Endothelial cell of umbilical vein (primary cell): ENCODE results near the gene ABTB2. TPM values are rescaled to one million over a fixed set of nuclear protein-coding genes. Genes with fewer than 3 reads are reported as not detected.

Experiments used
- BruUV-seq: library from RNA; stranded (reverse); fragments of 400-500 nt; replicated peaks from 2 replicates; lab custom pipeline; 2021; lab: Mats Ljungman, UMichigan
- CTCF ChIA-PET: fragments of 300-600, 350-600 bp; sonication (Branson Sonifier 250); formaldehyde crosslinking; loops from one replicate; lab custom pipeline; 2021; ENCODE audit warnings: antibody characterized with exemption, inconsistent platforms; lab: Charles Lee
- POLR2A ChIA-PET: fragments of 300-600, 350-600 bp; sonication (Branson Sonifier 250); formaldehyde crosslinking; loops from one replicate; lab custom pipeline; 2021; ENCODE audit warnings: antibody characterized with exemption, inconsistent platforms; lab: Charles Lee
- DNase-seq: peaks from one replicate; pipeline ENCODE4 v3.0.0-alpha.2; 2011; ENCODE audit warnings: low read depth, low spot score
- FAIRE-seq: peaks from 2 replicates; lab custom pipeline; 2011; peaks lifted over from hg19 to GRCh38; lab: Jason Lieb, UNC
- H2AFZ ChIP-seq: 2 replicates; pipeline ENCODE4 v1.6.0; 2012; ENCODE audit warnings: low read depth, low read length, control low read depth, inconsistent platforms
- H3K27ac ChIP-seq: 2 replicates; pipeline ENCODE4 v1.5.1; 2011; ENCODE audit warnings: low read depth, mild to moderate bottlenecking, control low read depth, low read length, moderate library complexity; ENCODE audit not compliant: insufficient read depth
- H3K27me3 ChIP-seq, 2 experiments: 2 replicates each; pipeline versions ENCODE4 v1.6.0 to v1.6.1; 2011; ENCODE audit warnings: low read length in 2 of 2, mixed read lengths in 1 of 2; ENCODE audit not compliant: control insufficient read depth in 2 of 2, insufficient read depth in 2 of 2
- H3K36me3 ChIP-seq, 2 experiments: 2 replicates in 1 of 2; 3 replicates in 1 of 2; pipeline ENCODE4 v1.5.1; 2011; ENCODE audit warnings: low read length in 2 of 2, mild to moderate bottlenecking in 1 of 2, moderate library complexity in 1 of 2; ENCODE audit not compliant: control insufficient read depth in 2 of 2, insufficient read depth in 2 of 2; ENCODE audit errors: extremely low read depth in 1 of 2
- H3K4me1 ChIP-seq: 3 replicates; pipeline ENCODE4 v1.5.1; 2011; ENCODE audit warnings: mild to moderate bottlenecking, low read length; ENCODE audit not compliant: control insufficient read depth, insufficient read depth; ENCODE audit errors: extremely low read depth
- H3K4me2 ChIP-seq: 2 replicates; pipeline ENCODE4 v1.6.1; 2011; ENCODE audit warnings: low read length, control low read depth, mixed read lengths; ENCODE audit not compliant: insufficient read depth
- H3K4me3 ChIP-seq, 3 experiments: fragments of 200-600 bp in 1 of 3; sonication (generic), shearing (Covaris generic) in 1 of 3; replicated peaks in 1 of 3; 2 replicates each; pipeline ENCODE4 v1.5.1; 2011 to 2016; ENCODE audit warnings: control low read depth in 3 of 3, low read length in 3 of 3, mild to moderate bottlenecking in 2 of 3, inconsistent platforms in 1 of 3, low read depth in 1 of 3, moderate library complexity in 1 of 3; ENCODE audit not compliant: insufficient read depth in 1 of 3
- H3K79me2 ChIP-seq: 2 replicates; pipeline ENCODE4 v1.6.0; 2012; ENCODE audit warnings: low read length, inconsistent platforms; ENCODE audit not compliant: control insufficient read depth, insufficient read depth
- H3K9ac ChIP-seq: replicated peaks from 2 replicates; pipeline ENCODE3; 2011; ENCODE audit warnings: low read length, control low read depth; ENCODE audit not compliant: insufficient read depth; ENCODE audit errors: extremely low read depth
- H3K9me1 ChIP-seq: replicated peaks from 3 replicates; pipeline ENCODE4 v1.6.0; 2011; ENCODE audit warnings: mild to moderate bottlenecking, low read length; ENCODE audit not compliant: control insufficient read depth, insufficient read depth; ENCODE audit errors: extremely low read depth
- H3K9me3 ChIP-seq: replicated peaks from 2 replicates; pipeline ENCODE4 v1.5.1; 2012; ENCODE audit warnings: low read length, inconsistent platforms; ENCODE audit not compliant: control insufficient read depth, insufficient read depth
- H4K20me1 ChIP-seq: replicated peaks from 2 replicates; pipeline ENCODE3; 2011; ENCODE audit warnings: mild to moderate bottlenecking, low read length; ENCODE audit not compliant: control insufficient read depth, insufficient read depth; ENCODE audit errors: extremely low read depth
- EZH2 ChIP-seq: IDR thresholded peaks from 2 replicates; pipeline ENCODE4 v1.6.1; 2012; ENCODE audit warnings: borderline replicate concordance, low read depth, mild to moderate bottlenecking, moderate library complexity, low read length, inconsistent platforms; ENCODE audit not compliant: severe bottlenecking
- FOS ChIP-seq: IDR thresholded peaks from 2 replicates; pipeline ENCODE4 v1.6.1; 2011; ENCODE audit warnings: mild to moderate bottlenecking, low read length, moderate library complexity, borderline replicate concordance; ENCODE audit not compliant: insufficient read depth
- GATA2 ChIP-seq: IDR thresholded peaks from 2 replicates; pipeline ENCODE4 v1.7.0; 2011; ENCODE audit warnings: low read depth, mild to moderate bottlenecking, moderate library complexity, mixed read lengths, low read length; ENCODE audit not compliant: insufficient read length, insufficient read depth
- JUN ChIP-seq: IDR thresholded peaks from 2 replicates; pipeline ENCODE4 v1.6.1; 2011; ENCODE audit warnings: borderline replicate concordance, low read depth; ENCODE audit not compliant: insufficient read length, insufficient read depth
- MYC ChIP-seq: IDR thresholded peaks from one replicate; pipeline ENCODE4 v1.6.1; 2011; ENCODE audit warnings: mild to moderate bottlenecking, low read depth, low read length
- POLR2A ChIP-seq: IDR thresholded peaks from 2 replicates; pipeline ENCODE4 v1.6.1; 2012; ENCODE audit warnings: low read depth, mild to moderate bottlenecking, control low read depth, low read length
- POLR2AphosphoS5 ChIP-seq: IDR thresholded peaks from 2 replicates; pipeline ENCODE4 v1.6.1; 2012; ENCODE audit warnings: low read depth, mild to moderate bottlenecking, control low read depth, low read length, moderate library complexity; ENCODE audit not compliant: insufficient read depth
- dilution Hi-C: fragments of 300-500 bp; cut with MboI; formaldehyde crosslinking; loops from one replicate; pipeline ENCODE4 v1.15.0; 2019; ENCODE audit warnings: low sequenced_read_pairs; ENCODE audit not compliant: extremely low pct_ligation_motif_present
- intact Hi-C: fragments of 100-400 bp; cut with micrococcal nuclease; formaldehyde crosslinking; loops from one replicate; pipeline ENCODE4 v1.10.0; 2022
- polyA plus RNA-seq, 4 experiments: library from polyadenylated mRNA; depleted of rRNA in 3 of 4; stranded (reverse) in 3 of 4; unstranded in 1 of 4; fragments of >200 nt; gene quantifications; 2 replicates each; pipeline versions ENCODE4 v1.2.1 to v1.2.3, GENCODE V29; 2011 to 2012; ENCODE audit warnings: missing spikeins in 1 of 4
- total RNA-seq: library from RNA; stranded (reverse); gene quantifications from 2 replicates; pipeline ENCODE4 v1.2.3, GENCODE V29; 2021
- TF ChIP-seq, protein P1 (sequence below): IDR thresholded peaks from 2 replicates; pipeline ENCODE4 v1.6.1; 2011; ENCODE audit not compliant: insufficient read depth, insufficient read length
- TF ChIP-seq, protein P2 (sequence below), 2 donors: IDR thresholded peaks; 1 replicate in 1 of 2; 2 replicates in 1 of 2; pipeline ENCODE4 v1.5.1; 2011; ENCODE audit warnings: low read length in 2 of 2, mild to moderate bottlenecking in 2 of 2, moderate library complexity in 2 of 2, control low read depth in 1 of 2, inconsistent platforms in 1 of 2, low read depth in 1 of 2; ENCODE audit not compliant: insufficient read depth in 1 of 2; ENCODE audit errors: extremely low read depth in 1 of 2

ABTB2 gene
- total and polyA plus RNA-seq, 2 donors (not counting 3 experiments of a cell fraction or from before 2014, with no cell fraction given): 0.11 to 0.14 TPM

DNA sequence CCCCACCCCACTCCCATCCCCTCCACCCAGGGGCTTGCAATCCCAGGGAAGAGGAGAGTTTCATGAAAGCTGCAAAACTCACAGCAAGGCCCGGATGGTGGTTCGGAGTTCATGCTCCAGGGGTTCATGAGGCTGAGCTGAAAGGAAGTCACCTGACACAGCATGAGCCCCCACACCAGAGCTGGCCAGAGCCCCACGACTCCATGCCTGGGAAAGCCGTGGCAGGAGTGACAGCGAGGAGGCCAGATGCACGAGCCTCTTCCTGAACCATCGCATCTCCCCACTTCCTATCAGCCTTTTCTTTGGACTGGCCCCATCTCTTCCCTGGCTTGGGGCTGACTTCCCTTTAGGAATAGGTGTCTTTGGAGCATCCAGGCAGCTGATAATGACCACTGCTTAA is 105.8 kb downstream of the ABTB2 start:
- BruUV-seq: no TSS peak
- FAIRE-seq: no peak
- DNase-seq: no peak
- Histone ChIP-seq H3K27ac (no peak overlapping the region), H3K4me1 (peaks cover 5% of the 10 kb centered on the region), H3K9me3 (no peaks in the 10 kb centered on the region), H3K4me3 (no peak overlapping the region), H2AFZ (no peak overlapping the region), H3K36me3 (no peaks in the 10 kb centered on the region), H3K27me3 (no peaks in the 10 kb centered on the region), H4K20me1 (no peaks in the 10 kb centered on the region), H3K79me2 (no peaks in the 10 kb centered on the region), H3K4me2 (no peak overlapping the region), H3K9me1 (no peaks in the 10 kb centered on the region), H3K9ac (no peak overlapping the region)
- CTCF ChIA-PET: no interaction called here
- intact Hi-C loops (no loop called here), dilution Hi-C loops (no loop called here)
- POLR2A ChIA-PET: no interaction called here
- TF ChIP-seq FOS (no peak), MYC (no peak), POLR2A (no peak), EZH2 (no peak), POLR2AphosphoS5 (no peak), JUN (no peak), GATA2 (no peak)
- TF ChIP-seq, protein P1, sequence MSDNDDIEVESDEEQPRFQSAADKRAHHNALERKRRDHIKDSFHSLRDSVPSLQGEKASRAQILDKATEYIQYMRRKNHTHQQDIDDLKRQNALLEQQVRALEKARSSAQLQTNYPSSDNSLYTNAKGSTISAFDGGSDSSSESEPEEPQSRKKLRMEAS: no peak
- TF ChIP-seq, protein P2, sequence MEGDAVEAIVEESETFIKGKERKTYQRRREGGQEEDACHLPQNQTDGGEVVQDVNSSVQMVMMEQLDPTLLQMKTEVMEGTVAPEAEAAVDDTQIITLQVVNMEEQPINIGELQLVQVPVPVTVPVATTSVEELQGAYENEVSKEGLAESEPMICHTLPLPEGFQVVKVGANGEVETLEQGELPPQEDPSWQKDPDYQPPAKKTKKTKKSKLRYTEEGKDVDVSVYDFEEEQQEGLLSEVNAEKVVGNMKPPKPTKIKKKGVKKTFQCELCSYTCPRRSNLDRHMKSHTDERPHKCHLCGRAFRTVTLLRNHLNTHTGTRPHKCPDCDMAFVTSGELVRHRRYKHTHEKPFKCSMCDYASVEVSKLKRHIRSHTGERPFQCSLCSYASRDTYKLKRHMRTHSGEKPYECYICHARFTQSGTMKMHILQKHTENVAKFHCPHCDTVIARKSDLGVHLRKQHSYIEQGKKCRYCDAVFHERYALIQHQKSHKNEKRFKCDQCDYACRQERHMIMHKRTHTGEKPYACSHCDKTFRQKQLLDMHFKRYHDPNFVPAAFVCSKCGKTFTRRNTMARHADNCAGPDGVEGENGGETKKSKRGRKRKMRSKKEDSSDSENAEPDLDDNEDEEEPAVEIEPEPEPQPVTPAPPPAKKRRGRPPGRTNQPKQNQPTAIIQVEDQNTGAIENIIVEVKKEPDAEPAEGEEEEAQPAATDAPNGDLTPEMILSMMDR (IDR thresholded peaks at IDR 0.05; ENCODE audit: extremely low read depth in 1 of 2, insufficient read depth in 1 of 2, low read depth in 1 of 2, low read length in 2 of 2): no peak
